ENCODE data around the gene DCDC1.

The DCDC1 gene

DNA sequence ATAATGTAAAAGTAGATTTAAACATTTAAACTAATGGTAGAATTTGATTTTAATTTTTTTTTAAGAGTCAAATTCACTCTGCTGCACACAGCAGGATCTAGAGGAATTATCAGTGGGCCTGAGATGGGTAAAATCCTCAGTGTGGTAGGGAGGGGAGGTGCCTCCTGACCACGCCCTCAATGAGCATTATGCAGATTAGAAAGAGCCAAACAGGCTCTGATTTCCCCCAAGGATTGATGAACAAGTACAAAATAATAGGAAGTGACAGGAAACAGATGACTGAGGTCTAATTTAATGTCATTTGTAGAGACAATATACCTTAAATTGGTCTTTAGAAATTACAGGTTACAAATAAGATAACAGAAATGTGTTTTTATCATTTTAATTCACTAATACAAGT, 155.2 kb downstream of the DCDC1 start:
- DNase-seq = no peak

DNA sequence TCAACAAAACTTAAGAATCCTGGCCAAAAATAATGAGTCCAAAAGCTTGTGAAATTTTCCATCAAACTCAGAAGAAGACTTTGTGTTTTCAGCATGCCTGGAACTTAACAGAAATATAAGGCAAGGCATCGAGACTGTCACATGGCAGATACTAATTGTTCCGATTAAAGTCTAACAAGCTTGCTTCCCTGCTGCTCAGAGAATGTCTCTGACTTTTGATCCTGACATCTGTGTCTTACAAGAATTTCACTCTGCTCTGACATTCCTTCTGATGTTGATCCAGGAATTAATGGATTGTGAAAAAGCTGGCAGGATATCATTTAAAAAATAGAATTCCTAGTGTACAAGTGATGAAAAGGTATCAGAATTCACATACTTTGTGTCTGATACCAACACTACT, 170.2 kb downstream of the DCDC1 start:
- DNase-seq = no peak

DNA sequence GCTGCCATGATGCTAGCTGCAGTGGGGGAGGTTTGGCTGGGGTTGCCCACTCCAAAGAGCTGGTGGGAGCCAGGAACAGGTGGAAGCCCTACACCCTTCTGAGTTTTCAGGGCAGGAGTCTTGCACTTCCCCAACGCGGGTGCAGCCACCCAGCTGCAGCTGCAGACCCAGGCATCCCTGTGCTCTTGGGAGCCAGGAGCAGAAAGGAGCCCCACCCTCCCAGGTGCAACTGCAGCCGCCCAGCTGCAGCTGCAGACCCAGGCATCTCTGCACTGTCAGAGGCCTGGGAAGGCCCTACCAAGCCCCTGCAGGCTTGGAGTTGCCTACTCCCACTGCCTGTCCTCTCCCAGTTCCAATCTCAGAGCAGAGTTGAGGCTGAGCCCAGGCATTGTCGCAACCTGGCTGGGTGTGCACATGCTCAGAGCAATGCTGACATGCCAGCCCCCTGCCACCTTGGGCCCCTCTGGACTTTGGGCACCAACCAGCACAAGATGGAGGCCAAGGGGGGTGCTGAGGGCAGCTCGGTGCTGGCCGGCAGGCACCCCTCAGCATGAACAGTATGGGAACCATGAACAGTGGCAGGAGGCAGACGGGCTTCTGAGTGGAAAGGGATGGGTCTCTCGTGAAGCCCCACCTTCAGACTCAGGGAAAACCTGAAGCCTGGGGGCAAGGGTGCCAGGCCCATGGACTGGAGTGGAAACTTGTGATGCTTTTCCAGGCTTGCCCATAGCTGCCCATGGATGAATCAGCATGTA, 195.4 kb downstream of the DCDC1 start:
- no peak for DNase-seq

- no peak for DNase-seq
These were observed 208.8 kb downstream of the DCDC1 start for GRCh38 chr11:31160504-31161422.

GRCh38 chr11:31150841-31151240, 218.7 kb downstream of the DCDC1 start:
- no peak for DNase-seq

GRCh38 chr11:31150011-31150410, 219.5 kb downstream of the DCDC1 start:
- no peak for DNase-seq

GRCh38 chr11:31141789-31142188, 227.8 kb downstream of the DCDC1 start:
- no peak for DNase-seq

DNA sequence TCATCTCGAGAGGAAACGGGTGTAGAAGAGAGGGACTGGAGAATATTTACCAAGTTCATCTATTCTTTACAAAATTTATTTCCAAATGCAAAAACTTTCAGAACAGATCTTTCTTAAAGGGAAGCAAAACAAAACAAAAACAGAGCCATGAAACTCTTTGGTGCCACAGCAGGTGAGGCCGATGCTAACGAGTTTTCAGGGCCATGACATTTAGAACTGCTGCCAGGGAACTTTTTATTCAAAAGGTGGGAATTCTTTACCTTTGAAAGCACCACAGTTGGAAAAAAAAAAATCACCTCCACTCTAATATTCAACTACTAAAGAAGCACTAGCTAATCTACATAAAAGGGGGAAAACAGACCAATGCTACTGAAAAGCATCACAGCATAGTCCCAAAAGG, 230.1 kb downstream of the DCDC1 start:
- no peak for DNase-seq

GRCh38 chr11:31132531-31133421, 236.8 kb downstream of the DCDC1 start:
- DNase-seq = no peak

GRCh38 chr11:31131760-31132159, 237.8 kb downstream of the DCDC1 start:
- no peak for DNase-seq

GRCh38 chr11:31127290-31127689, 242.2 kb downstream of the DCDC1 start:
- no peak for DNase-seq

DNA sequence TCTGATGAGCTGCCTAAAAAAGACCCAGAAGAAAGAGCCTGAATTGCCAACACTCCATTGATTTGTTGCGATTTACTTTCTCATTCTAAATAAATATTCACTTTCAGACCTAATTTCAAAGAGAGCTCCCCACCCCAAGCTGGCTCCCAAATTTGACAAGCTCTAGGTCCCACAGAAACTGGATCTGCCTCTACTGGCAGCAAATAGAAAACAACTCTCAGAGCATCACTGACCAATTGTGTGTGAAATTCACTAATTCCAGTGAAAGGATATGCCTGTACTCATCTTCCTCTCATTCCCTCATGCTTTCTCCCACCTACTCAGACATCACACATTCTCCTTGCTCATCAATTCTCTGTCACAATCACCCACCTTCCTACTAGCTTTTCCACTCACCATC, 249.1 kb downstream of the DCDC1 start:
- DNase-seq = no peak

- no peak for DNase-seq
These were observed 251.0 kb downstream of the DCDC1 start for GRCh38 chr11:31118566-31118965.

GRCh38 chr11:31117038-31117437, 252.5 kb downstream of the DCDC1 start:
- no peak for DNase-seq

- no peak for DNase-seq
These were observed 255.1 kb downstream of the DCDC1 start for GRCh38 chr11:31114442-31114841.

DNA sequence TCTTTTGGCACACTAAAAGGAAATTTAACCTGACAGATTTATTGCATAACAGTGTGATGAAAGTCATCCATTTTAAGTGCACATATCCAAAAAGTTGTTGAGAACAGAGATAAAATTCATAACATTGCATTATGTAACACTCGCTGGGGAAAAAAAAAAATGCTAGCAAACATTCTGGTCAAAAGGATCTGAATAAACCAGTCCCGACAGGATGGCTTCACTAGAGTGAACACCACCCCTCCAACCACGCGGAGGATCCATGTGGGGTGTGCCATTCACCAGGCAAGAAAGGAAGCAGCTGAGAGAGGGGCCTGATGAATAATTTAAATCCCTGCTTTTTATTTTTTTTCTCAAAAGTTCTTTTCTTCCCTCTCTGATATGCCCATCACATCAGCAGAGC, 258.7 kb downstream of the DCDC1 start:
- DNase-seq = no peak

DNA sequence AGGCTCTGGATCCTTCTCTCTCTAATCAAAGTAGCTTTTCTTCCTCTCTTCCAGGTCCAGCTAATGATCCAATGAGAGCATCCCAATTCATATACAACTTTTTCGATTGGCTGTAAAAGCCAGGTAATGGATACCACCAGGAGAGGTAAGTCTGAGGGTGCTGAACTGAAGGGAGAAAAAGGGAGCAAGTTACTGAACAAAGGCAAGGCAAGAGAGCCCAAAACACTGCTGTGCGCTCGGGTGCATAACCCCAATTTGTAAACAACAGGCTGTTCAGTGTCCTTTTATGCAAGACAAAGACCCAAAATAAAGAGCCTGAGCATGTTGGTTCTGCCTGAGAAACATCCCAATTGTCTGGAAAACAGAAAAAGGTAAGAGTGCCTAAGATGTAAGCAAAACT, 260.1 kb downstream of the DCDC1 start:
- no peak for DNase-seq

DNA sequence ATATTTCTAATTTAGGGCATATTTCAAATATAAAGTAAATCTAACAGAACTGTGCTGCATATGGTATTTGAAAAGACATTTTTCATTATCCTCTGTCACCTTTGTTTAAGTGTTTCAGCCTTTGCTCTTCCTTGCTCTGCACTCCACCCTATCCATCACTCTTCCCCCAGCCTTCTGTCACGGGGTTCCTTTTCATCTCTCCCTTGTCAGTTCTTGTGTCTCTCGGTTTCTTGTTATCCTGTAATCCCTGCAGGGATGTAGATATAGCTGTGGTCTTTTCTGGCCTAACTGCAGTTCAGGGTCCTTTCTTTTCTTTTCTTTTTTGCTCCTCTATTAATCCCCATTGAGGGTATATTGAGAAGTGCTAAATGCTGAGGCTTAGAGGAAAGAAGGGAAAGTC, 261.9 kb downstream of the DCDC1 start:
- no peak for DNase-seq

GRCh38 chr11:31106968-31107576, 262.5 kb downstream of the DCDC1 start:
- peak; percentile 31 for DNase-seq

GRCh38 chr11:31106326-31106725, 263.2 kb downstream of the DCDC1 start:
- DNase-seq = no peak

- DNase-seq = no peak
These were observed 266.7 kb downstream of the DCDC1 start for GRCh38 chr11:31102875-31103274.

DNA sequence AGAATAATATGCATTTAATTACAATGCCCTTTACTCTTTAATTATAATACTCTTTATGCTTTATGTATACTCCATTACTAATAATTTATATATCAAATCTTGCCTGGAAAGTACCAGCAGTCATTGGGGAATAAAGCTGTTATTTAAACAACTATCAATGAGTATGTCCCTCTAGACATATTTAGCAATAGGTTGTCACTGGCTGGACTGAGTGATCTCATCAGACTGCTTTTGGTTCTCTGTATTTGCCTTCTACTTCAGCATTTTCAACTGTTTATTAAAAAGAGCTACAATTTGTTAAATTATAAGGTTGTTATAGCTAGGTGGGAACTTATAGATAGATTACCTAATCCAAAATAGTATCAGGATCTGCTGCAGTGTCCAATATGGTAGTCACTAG, 267.2 kb downstream of the DCDC1 start:
- DNase-seq = no peak
